HG02852 (cell line): ENCODE measurements around the gene SNX6.
"Not testable (repeated sequence)": the region's sequence is repeated elsewhere in the genome, so short reads cannot be mapped to it uniquely, and the experiment has no call there.

Experiments used
- ATAC-seq: cut with Tn5 transposase; IDR thresholded peaks from one replicate; pipeline ENCODE4 v1.9.1; 2021; ENCODE audit warnings: mild to moderate bottlenecking, moderate library complexity; ENCODE audit not compliant: unreplicated experiment

SNX6 gene

DNA sequence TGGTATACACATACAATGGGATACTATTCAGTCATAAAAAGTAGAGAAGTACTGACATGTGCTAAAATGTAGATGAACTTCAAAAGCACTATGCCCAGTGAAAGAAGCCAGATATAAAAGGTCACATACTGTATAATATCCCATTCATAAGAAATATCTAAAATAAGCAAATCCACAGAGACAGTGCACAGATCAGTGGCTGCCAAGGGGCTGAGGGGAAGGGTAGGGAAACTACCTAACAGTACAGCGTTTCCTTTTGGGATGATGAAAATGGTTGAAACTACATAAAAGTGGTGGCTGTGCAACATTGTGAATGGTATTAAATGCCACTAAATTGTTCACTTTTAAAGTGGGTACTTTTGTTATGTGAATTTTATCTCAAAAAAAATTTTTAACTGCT is 102.4 kb downstream of the SNX6 start:
- no peak for ATAC-seq

DNA sequence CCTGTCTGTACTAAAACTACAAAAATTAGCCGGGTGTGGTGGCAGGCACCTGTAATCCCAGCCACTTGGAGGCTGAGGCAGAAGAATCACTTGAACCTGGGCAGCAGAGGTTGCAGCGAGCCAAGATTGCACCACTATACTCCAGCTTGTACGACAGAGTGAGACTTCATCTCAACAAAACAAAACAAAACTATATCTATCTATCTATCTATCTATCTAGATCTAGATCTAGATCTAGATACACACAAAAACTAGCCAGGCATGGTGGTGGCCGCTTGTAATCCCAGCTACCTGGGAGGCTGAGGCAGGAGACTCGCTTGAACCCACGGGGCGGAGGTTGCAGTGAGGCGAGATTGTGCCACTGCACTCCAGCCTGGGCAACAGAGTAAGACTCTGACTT is 105.7 kb downstream of the SNX6 start:
- not testable (repeated sequence) for ATAC-seq

DNA sequence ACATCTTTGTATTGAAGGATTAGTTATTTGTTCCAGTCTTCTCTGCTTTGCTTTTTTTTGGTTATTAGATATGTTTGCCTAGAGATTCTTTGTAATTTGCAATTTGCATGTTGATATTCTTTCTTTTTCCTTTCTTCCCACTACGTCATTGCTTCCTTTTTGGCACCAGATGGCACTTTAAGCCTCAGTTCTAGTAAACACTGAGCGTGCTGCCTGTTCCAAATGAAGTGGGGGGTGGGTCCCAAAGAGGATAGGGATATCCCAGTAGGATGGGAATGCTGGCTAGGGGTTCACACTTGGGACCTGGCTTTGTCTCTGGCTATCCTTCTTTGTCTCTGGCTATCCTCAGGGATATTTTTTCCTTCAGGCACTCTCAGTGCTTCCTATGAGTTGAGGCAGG is 107.5 kb downstream of the SNX6 start:
- no peak for ATAC-seq

DNA sequence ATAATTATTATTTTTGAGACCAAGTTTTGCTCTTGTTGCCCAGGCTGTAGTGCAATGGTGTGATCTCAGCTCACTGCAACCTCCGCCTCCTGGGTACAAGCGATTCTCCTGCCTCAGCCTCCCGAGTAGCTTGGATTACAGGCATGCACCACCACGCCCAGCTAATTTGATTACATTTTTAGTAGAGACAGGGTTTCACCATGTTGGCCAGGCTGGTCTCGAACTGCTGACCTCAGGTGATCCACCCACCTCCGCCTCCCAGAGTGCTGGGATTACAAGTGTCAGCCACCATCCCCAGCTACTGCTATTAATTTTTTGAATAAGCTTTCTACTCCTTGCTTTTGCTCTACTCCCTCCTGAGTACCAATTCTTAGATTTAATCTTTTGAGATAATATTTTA is 108.9 kb downstream of the SNX6 start:
- ATAC-seq = not testable (repeated sequence)

DNA sequence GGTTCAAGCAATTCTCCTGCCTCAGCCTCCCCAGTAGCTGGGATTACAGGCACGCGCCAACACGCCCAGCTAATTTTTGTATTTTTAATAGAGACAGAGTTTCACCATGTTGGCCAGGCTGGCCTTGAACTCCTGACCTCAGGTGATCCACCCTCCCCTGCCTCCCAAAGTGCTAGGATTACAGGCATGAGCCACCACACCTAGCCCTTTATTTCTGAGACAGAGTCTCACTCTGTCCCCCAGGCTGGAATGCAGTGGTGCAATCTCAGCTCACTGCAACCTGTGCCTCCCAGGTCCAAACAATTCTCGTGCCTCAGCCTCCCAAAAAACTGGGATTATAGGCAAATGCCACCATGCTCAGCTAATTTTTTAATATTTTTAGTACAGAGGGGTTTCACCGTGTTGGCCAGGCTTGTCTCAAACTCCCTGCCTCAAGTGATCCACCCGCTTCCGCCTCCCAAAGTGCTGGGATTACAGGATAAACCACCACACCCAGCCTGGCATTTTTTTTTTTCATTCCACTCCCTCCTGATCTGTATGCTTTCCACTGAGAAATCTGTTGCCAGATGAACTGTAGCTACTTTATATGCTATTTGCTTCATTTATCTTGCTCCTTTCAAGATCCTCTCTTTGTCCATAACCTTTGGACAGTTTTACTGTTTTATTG is 109.5 kb downstream of the SNX6 start:
- ATAC-seq = not testable (repeated sequence)
